ENCODE data around the gene CTXND2.
A peak's percentile ranks its signal among the peaks of the same experiment; 100 is the strongest.
"Not testable (repeated sequence)": the region's sequence is repeated elsewhere in the genome, so short reads cannot be mapped to it uniquely, and the experiment has no call there.

CTXND2 gene

DNA sequence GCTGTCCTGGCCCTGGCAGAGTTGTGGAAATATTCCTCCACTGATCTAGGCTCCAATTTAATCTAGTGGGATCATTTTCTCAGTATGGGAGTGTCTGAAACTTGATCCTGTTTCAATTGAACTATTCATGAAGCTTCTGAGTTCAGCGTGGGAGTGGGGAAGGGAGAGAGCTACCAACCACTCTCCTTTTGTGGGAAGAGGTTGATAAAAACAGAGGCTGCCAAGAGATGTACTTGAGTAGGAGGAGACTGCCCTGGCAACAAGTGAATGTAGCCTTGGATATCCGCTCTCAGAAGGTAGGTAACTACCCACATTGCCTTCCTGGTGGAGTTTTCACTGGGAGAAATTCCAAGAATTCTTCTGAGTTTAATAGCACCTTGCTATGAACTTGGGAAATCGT is at the start of gene CTXND2:
Gene CTXND2 (plus strand): TSS at position 119 of the 400 bp plus-strand sequence. CDS start 25,179 bp downstream, outside the sequence.
- no peak for DNase-seq

- DNase-seq = not testable (repeated sequence)
Measured at GRCh38 chr1:150840850-150841249, 46.1 kb upstream of the CTXND2 start.

DNA sequence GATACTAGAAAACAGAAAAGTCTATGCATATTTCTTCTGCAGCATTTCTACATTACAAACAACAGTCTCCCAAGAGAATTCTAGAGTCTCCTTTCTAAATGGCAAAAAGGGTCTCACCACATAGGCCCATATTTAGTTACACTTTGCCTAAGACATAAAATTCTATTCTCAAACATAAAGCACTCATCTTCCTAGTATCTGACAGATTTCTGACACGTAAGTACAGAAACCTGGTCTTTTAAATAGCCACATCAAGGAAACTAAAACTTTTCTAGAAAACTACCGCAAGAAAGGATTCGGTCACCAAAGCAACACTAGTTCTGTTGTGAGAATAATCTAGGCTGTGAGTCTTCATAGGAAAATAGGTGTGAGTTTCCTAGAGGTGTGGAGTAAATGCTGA is 45.3 kb upstream of the CTXND2 start:
- DNase-seq = no peak

DNA sequence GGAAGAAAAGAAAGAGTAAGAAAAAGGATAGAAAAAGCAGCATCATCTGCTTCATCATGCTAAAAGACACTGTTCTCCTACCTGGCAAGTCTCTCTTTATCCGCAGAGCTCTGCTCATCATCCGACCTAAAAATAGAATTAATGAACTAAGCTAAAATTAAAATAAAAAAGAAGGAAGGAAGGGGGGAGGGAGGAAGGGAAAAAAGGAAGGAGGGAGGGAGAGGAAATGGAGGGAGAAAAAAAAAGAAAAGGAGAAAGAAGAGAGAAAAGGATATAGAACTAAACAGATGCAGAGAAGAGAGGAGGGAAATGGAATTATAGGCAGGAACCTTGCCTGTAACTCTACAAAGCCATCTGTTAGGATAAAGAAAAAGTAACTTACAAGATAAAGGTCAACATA is 44.6 kb upstream of the CTXND2 start:
- no peak for DNase-seq

DNA sequence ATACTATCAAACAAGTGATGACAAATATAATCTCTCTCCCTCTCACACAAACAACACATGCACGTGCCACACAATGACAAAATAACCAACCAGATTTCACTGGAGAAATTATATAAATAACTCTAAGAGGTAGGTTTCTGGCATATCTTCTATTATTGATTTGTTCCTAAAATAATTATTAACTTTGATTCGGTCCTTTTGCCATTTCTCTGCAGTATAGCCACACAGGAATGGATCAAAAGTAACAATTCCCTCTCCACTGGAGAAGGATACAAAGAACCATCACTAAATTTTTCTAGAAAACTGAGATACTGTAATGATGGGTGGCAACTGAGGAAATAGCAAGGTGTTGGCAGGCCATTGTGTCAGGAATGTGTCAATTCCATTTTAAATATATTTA is 44.0 kb upstream of the CTXND2 start:
- DNase-seq = no peak

GRCh38 chr1:150843474-150843873 is 43.5 kb upstream of the CTXND2 start:
- DNase-seq = no peak

DNA sequence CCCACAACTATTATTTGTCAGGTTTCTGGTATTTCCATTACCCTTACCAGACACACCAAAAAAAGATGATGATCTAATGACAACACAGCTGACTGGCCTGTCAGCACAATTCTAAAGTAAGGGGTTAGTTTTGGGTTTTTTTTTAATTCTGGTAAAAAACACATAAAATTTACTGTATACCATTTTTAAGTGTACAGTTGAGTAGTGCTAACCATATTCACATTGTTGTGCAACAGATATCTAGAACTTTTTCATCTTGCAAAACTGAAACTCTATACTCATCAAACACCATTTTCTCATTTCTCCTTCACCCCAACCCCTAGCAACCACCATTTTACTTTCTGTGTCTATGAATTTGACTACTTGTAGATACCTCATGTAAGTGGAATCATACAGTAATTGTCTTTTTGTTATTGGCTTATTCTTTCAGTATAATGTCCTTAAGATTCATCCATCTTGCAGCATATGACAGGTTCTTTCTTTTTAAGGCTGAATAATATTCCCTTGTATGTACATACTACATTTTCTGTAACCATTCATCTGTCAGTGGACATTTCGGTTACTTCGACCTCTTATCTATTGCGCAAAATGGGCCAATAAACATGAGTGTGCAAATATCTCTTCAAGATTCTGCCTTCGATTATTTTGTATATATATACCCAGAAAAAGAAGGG is 40.3 kb upstream of the CTXND2 start:
- DNase-seq = no peak

- DNase-seq = not testable (repeated sequence)
Measured at GRCh38 chr1:150850801-150851362, 36.1 kb upstream of the CTXND2 start.

GRCh38 chr1:150852734-150853133 is 34.2 kb upstream of the CTXND2 start:
- peak; percentile 80 for DNase-seq

- DNase-seq = no peak
Measured at GRCh38 chr1:150863724-150864123, 23.2 kb upstream of the CTXND2 start.

DNA sequence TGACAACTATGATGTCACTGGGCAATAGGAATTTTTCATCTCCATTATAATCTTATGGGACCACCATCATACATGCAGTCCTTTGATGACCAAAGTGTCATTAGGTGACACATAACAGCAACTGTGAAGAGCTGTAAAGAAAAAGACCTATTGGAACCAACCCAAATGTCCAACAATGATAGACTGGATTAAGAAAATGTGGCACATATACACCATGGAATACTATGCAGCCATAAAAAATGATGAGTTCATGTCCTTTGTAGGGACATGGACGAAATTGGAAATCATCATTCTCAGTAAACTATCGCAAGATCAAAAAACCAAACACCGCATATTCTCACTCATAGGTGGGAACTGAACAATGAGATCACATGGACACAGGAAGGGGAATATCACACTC is 22.7 kb upstream of the CTXND2 start:
- DNase-seq = not testable (repeated sequence)

- no peak for DNase-seq
Measured at GRCh38 chr1:150869683-150870082, 17.3 kb upstream of the CTXND2 start.

GRCh38 chr1:150872572-150872971 is 14.4 kb upstream of the CTXND2 start:
- no peak for DNase-seq

- DNase-seq = no peak
Measured at GRCh38 chr1:150873521-150873920, 13.4 kb upstream of the CTXND2 start.

DNA sequence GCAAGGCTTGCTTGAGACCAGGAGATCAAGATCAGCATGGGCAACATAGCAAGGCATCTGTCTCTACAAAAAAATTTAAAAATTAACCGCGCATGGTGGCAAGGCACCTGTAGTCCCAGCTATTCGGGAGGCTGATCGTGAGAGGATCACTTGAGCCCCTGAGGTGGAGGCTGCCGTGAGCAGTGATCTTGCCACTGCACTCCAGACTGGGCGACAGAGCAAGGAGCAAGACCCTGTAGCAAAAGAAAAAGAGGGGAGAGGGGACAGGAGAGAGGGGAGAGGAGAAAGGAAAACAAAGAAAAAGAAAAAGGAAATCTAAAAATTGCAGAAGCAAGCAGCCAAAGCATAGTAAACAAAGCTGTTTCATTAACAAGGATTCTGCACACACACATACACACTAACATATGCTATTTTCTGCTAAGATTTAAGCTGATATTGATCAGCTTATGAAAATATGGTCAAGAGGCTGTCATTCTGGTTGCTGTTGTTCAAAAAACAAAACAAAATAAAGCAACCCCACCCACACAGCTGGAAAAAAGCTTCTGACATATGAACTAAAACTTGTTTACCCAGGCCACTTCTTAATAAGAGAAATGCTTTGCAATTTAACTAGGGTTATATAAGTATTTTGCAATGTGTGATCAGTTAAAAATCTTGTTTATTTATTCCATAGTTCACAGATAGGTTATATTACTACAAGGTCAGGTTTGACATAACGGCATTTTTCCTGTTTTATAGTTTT is 12.3 kb upstream of the CTXND2 start:
- no peak for DNase-seq

GRCh38 chr1:150875197-150876118 is 11.5 kb upstream of the CTXND2 start:
- DNase-seq = peak; percentile 22

DNA sequence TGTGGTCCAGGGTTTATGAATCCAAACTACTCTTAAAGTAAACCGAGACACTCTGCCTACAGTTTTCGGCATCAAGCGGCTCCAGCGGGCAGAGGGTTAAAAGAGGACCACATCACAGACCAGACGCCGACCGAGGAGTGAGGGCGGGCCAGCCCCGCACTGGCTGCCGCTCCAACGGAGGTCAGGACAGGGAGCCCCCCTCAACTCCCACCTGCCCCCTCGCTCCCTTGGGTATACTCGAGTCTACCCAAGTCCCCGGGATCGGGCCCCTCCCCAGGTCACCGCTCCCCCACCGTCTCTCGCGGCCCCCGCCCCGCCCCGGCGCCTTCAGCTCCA is 10.8 kb upstream of the CTXND2 start:
- DNase-seq = no peak

- DNase-seq = not testable (repeated sequence)
Measured at GRCh38 chr1:150878931-150879330, 8.0 kb upstream of the CTXND2 start.

DNA sequence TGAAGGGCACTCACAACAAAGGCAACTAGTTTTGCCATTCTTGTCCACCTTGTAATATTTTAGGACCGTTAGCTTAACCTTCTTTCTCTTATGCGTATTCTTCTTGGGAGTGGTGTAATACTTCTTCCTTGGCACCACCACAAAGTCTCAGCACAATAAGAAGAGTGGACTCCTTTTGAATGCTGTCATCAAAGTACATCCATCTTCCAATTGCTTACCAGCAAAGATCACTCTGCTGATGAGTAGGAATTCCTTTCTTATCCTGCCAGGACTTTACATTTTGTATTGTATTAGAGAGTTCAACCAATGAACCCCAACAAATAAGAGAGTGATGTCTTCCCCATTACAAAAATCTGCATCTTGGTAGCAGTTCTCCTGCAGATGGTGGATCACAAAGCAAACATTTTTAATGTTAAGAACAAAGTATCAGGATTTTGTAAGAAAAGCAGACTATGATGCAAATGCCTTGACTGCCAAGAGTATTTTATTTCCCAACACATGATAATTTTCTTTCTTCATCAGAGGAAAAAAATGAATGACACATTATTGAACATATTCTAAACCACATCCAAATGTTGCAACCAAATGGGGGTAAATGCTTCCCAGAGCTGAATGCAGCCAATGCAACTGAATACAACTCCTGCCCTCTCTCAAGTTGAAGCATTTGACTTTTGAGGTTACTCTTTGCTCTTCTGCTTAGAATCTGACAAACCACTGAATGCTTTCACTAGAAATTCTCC is 5.4 kb upstream of the CTXND2 start:
- peak; percentile 55 for DNase-seq

DNA sequence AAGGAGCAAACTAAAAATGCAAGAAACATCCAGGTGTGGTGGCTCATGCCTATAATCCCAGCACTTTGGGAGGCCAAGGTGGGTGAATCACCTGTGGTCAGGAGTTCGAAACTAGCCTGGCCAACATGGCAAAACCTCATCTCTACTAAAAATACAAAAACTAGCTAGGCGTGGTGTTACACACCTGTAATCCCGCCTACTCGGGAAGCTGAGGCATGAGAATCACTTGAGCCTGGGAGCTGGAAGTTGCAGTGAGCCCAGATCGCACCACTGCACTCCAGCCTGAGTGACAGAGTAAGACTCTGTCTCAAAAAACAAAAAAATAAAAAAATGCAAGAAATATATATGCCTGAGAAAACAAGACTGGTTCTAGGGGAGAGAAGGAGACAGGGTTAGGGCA is 3.8 kb upstream of the CTXND2 start:
- DNase-seq = not testable (repeated sequence)

GRCh38 chr1:150888727-150889126 is 1.8 kb downstream of the CTXND2 start:
- no peak for DNase-seq

DNA sequence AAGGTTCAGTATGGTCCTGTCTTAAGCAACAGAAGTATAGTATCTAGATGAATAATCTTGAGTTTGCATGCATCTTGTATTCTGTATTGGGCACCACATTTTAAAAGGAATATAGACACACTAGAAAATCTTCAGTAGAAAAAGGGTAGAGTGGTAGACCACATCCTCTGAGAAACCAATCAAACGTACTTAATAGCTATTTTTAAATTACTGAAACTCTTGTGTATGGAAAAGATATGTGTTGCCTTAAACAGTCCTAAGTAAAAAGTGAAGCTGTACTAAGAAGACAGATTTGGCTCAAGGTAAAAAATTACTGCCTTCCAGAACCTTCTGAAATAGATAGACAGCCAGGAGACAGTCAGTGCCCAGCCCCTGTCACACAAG is 3.1 kb downstream of the CTXND2 start:
- no peak for DNase-seq
